Subcutaneous adipose tissue (tissue), 4 donors: ENCODE data around the gene PDE4D. TPM values are rescaled to one million over a fixed set of nuclear protein-coding genes. Genes with fewer than 3 reads are reported as not detected.

Source experiments
- CTCF ChIP-seq: fragments of 450-650 bp; IDR thresholded peaks from one replicate; pipeline ENCODE4 v1.5.1; 2016; ENCODE audit warnings: low read depth, mild to moderate bottlenecking, control low read depth, antibody characterized with exemption, moderate library complexity
- total RNA-seq, 4 donors: library from RNA; depleted of rRNA; stranded (reverse); fragments of >200 nt; gene quantifications; one replicate each; pipeline ENCODE4 v1.1.0, GENCODE V29; 2016

PDE4D gene
- total RNA-seq, 4 donors from 2014 or later = 15.0 to 24.0 (median 18.5) TPM

- TF ChIP-seq CTCF = no peak
Observed at GRCh38 chr5:59218424-59219045, 675.0 kb downstream of the PDE4D start.

- TF ChIP-seq CTCF = no peak
Observed at GRCh38 chr5:59216841-59217240, 676.7 kb downstream of the PDE4D start.

GRCh38 chr5:59212596-59212995, 680.9 kb downstream of the PDE4D start:
- no peak for TF ChIP-seq CTCF

DNA sequence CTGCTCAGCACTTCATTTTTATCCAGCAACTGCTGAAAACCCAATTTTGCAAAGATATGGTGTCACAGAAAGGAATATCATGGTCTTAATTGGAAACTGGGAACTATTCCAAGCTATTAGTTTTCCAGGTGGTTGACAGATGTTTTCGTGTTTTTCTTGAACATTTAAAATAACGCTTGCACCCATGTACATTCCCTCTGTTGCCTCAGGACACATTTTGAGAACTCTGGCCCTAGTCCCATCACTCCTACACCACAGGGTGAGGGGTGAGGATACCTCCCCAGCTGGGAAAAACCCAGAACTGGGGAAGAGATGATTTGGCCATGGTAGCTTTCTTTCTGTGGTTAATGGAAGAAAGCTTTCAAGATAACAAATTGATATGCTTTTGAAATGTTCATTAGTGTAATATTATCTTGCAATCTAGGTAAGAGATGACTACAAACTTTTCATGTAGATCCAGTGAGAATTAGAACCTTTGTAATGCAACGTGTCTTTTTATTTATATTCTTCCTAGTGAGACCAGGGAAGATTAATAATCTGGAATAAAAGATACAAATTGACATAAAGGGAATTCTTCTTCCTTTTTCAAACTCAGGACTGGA, 683.7 kb downstream of the PDE4D start:
- TF ChIP-seq CTCF = no peak

GRCh38 chr5:59208474-59208873, 685.1 kb downstream of the PDE4D start:
- TF ChIP-seq CTCF = no peak

- no peak for TF ChIP-seq CTCF
Observed at GRCh38 chr5:59207401-59207800, 686.1 kb downstream of the PDE4D start.

DNA sequence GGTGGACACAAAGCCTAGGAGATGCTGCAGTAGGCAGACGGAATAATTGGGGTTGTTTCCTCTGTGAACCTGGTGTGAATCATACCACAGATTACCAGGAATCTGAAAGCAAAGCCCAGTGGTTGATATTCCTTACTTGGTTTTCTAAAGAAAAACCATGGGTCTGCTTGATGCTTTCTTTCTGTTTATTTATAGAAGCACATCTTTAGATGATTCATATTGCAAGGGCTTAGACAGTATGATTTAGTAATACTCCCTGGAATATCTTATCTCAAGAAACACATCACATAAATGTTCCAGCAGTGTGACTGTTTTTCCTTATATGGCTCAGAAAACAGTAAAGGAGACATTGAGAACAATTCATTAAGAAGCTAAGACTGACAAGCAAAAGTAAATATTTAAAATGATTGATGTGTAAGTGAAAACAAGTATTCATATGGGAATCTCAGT, 687.4 kb downstream of the PDE4D start:
- no peak for TF ChIP-seq CTCF
